GM21360 (cell line): Measurements from ENCODE around the gene SEMA4B.

ENCODE experiments used
- ATAC-seq: cut with Tn5 transposase; IDR thresholded peaks from one replicate; pipeline ENCODE4 v1.9.1; 2021; ENCODE audit warnings: mild to moderate bottlenecking, moderate library complexity; ENCODE audit not compliant: unreplicated experiment

Gene SEMA4B

GRCh38 chr15:90225504-90226234 lies 24.5 kb downstream of the SEMA4B start:
- ATAC-seq, result no peak

- ATAC-seq, result no peak
Measured at GRCh38 chr15:90227336-90227735, 26.2 kb downstream of the SEMA4B start.

GRCh38 chr15:90227816-90228772 lies 27.0 kb downstream of the SEMA4B start:
- ATAC-seq, result no peak

GRCh38 chr15:90228960-90229359 lies 27.8 kb downstream of the SEMA4B start:
- no peak for ATAC-seq

GRCh38 chr15:90230071-90230494 lies 29.0 kb downstream of the SEMA4B start:
- ATAC-seq, result no peak

GRCh38 chr15:90230610-90231009 lies 29.5 kb downstream of the SEMA4B start:
- no peak for ATAC-seq

- no peak for ATAC-seq
Measured at GRCh38 chr15:90231028-90232017, 30.2 kb downstream of the SEMA4B start.

GRCh38 chr15:90232196-90232595 lies 31.1 kb downstream of the SEMA4B start:
- ATAC-seq, result no peak

- ATAC-seq, result no peak
Measured at GRCh38 chr15:90232941-90233386, 31.8 kb downstream of the SEMA4B start.

GRCh38 chr15:90233387-90234095 lies 32.4 kb downstream of the SEMA4B start, which contains the start of gene CIB1:
TSS of gene CIB1 (minus strand) at chr15:90233941. CDS start at chr15:90233885, 56 bp downstream.
- peak; percentile 87 for ATAC-seq

- ATAC-seq, result peak; percentile 65
Measured at GRCh38 chr15:90234096-90234988, 33.2 kb downstream of the SEMA4B start, which contains the start of gene GDPGP1. TSS of gene GDPGP1 (plus strand) at chr15:90234209. CDS start at chr15:90240909, 6,700 bp downstream.

- no peak for ATAC-seq
Measured at GRCh38 chr15:90239371-90239770, 38.2 kb downstream of the SEMA4B start.

GRCh38 chr15:90240856-90241255 lies 39.7 kb downstream of the SEMA4B start:
- no peak for ATAC-seq

GRCh38 chr15:90241343-90242192 lies 40.4 kb downstream of the SEMA4B start:
- no peak for ATAC-seq

GRCh38 chr15:90243943-90244639 lies 43.0 kb downstream of the SEMA4B start:
- ATAC-seq, result no peak

GRCh38 chr15:90248789-90249202 lies 47.7 kb downstream of the SEMA4B start:
- no peak for ATAC-seq

- no peak for ATAC-seq
Measured at GRCh38 chr15:90249203-90249863, 48.2 kb downstream of the SEMA4B start, which contains the start of gene TTLL13. TSS of gene TTLL13 (plus strand) at chr15:90249556. CDS start at chr15:90250631, 1,075 bp downstream.
